H7 (cell line): ENCODE data around the gene TMEM131. TPM values are rescaled to one million over a fixed set of nuclear protein-coding genes. Genes with fewer than 3 reads are reported as not detected.
"Not testable (repeated sequence)": the region's sequence is repeated elsewhere in the genome, so short reads cannot be mapped to it uniquely, and the experiment has no call there.

Experiments
- DNase-seq: peaks from one replicate; pipeline ENCODE4 v3.0.0; 2012
- H3K27me3 ChIP-seq: 2 replicates; pipeline ENCODE4 v1.6.0; 2011; ENCODE audit warnings: mild to moderate bottlenecking, low read length; ENCODE audit not compliant: control insufficient read depth, insufficient read depth
- H3K36me3 ChIP-seq: replicated peaks from 2 replicates; pipeline ENCODE4 v1.5.1; 2011; ENCODE audit warnings: low read length; ENCODE audit not compliant: control insufficient read depth, insufficient read depth
- H3K4me3 ChIP-seq: 2 replicates; pipeline ENCODE4 v1.5.1; 2011; ENCODE audit warnings: low read depth, mild to moderate bottlenecking, control low read depth, low read length, moderate library complexity; ENCODE audit not compliant: insufficient read depth
- total RNA-seq: library from RNA; depleted of rRNA; stranded (reverse); fragments of >200 nt; shearing (Covaris generic); gene quantifications from 2 replicates; pipeline ENCODE4 v1.2.3, GENCODE V29; 2014

The TMEM131 gene
- total RNA-seq, 1 experiment from 2014 or later: 7.4 TPM

- Histone ChIP-seq H3K4me3 (no peak overlapping the region), H3K27me3 (no peaks in the 10 kb centered on the region), H3K36me3 (no peaks in the 10 kb centered on the region)
- no peak for DNase-seq
These were observed 149.9 kb downstream of the TMEM131 start for GRCh38 chr2:97845818-97846217.

DNA sequence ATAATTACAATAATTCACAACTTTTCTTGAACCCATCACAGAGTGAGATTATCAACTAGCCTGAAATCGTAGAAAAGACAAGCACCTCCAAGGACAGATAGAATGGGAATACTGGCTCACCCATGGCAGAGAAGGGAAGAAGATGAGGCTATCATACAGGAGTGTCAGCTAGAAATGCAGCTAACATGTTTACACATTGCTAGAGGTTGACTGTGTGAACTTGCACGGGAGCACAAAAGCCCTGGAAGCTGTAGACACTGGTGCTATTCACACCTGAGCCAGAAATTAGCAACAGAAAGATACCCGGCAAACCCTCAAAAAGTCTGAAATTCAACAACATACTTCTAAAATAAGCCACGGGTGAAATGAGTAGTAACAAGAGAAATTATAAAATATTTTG is 150.6 kb downstream of the TMEM131 start:
- Histone ChIP-seq H3K27me3 (no peaks in the 10 kb centered on the region), H3K4me3 (no peak overlapping the region), H3K36me3 (no peaks in the 10 kb centered on the region)
- no peak for DNase-seq

- no peaks in the 10 kb centered on the region for H3K27me3 ChIP-seq
- H3K4me3 ChIP-seq: no peak overlapping the region
- H3K36me3 ChIP-seq: no peaks in the 10 kb centered on the region
- no peak for DNase-seq
These were observed 151.4 kb downstream of the TMEM131 start for GRCh38 chr2:97844311-97844859.

- DNase-seq: no peak
- no peaks in the 10 kb centered on the region for H3K27me3 ChIP-seq
- no peak overlapping the region for H3K4me3 ChIP-seq
- H3K36me3 ChIP-seq: no peaks in the 10 kb centered on the region
These were observed 155.6 kb downstream of the TMEM131 start for GRCh38 chr2:97840198-97840597.

DNA sequence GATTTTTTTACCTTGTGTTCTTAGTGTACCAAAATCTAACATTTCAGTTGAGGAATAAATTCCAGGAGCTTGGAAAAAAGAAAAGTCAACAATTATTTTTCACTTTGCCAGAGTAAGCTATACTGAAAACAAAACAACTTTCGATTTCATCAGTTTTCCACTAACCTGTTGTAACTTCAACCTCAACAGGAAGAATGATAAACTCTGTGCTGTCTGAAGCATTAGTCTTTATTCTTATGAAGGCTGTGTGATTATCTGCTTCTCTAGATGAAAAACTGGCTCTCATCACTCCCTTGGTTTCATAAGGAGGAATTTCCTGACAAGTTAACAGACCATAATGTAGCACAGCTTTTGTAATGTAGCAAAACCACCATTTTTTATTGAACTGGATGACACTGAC is 161.1 kb downstream of the TMEM131 start:
- DNase-seq: no peak
- Histone ChIP-seq H3K4me3 (no peak overlapping the region), H3K27me3 (no peaks in the 10 kb centered on the region), H3K36me3 (no peaks in the 10 kb centered on the region)

- Histone ChIP-seq H3K36me3 (no peaks in the 10 kb centered on the region), H3K4me3 (no peak overlapping the region), H3K27me3 (no peaks in the 10 kb centered on the region)
- DNase-seq: no peak
These were observed 164.6 kb downstream of the TMEM131 start for GRCh38 chr2:97831121-97831520.

DNA sequence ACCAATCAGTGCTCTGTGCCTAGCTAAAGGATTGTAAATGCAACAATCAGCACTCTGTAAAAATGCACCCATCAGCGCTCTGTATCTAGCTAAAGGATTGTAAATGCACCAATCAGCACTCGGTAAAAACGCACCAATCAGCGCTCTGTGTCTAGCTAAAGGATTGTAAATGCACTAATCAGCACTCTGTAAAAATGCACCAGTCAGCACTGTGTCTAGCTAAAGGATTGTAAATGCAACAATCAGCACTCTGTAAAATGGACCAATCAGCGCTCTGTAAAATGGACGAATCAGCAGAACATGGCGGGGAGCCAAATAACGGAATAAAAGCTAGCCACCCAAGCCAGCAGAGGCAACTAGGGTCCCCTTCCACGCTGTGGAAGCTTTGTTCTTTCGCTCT is 166.5 kb downstream of the TMEM131 start:
- H3K36me3 ChIP-seq, DNase-seq, H3K4me3 ChIP-seq, H3K27me3 ChIP-seq: not testable (repeated sequence)

GRCh38 chr2:97827013-97827412 is 168.7 kb downstream of the TMEM131 start:
- DNase-seq, H3K36me3 ChIP-seq, H3K27me3 ChIP-seq, H3K4me3 ChIP-seq: not testable (repeated sequence)

- not testable (repeated sequence) for H3K4me3 ChIP-seq, DNase-seq, H3K36me3 ChIP-seq, H3K27me3 ChIP-seq
These were observed 169.4 kb downstream of the TMEM131 start for GRCh38 chr2:97826266-97826847.

GRCh38 chr2:97824011-97824410 is 171.7 kb downstream of the TMEM131 start:
- H3K27me3 ChIP-seq, DNase-seq, H3K36me3 ChIP-seq, H3K4me3 ChIP-seq: not testable (repeated sequence)

DNA sequence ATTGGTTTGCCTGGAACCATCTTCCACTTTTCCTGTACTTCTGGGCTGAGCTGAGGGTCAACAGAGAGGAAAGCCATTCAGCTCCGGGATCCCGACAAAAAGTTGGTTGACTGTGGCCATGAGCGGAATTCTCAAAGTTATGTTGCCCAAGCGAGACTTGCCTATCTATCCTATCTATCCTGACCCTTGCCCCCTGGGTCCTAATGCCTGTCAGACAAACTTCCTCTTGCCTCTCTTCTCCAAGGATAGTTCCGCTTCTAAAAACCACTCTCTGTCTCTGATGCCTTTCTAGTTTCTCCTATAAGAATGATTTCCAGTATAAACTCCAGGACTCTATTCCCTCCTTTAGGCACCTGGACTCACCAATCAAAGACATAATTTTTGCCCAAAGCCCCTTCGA is 173.9 kb downstream of the TMEM131 start:
- DNase-seq, H3K4me3 ChIP-seq, H3K27me3 ChIP-seq, H3K36me3 ChIP-seq: not testable (repeated sequence)

DNA sequence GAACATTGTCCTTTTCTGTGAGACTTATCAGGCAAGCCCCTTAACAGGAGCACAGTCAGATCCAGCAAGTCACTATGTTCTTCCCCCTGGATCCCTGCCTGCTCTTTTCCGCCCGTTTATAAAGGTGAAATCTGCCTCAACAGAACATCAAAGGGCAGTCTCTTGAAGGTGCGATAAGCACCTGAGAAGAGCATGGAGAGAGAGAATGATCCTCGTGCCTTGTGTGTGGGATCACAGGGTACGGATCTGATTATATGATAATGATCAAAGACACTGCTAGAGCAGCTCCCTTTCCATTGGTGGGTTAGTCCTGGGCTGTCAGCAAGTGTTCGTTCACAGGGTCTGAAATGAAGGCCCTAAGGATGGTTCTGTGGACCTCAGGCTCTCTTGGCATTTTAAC is 176.0 kb downstream of the TMEM131 start:
- Histone ChIP-seq H3K27me3 (no peaks in the 10 kb centered on the region), H3K36me3 (no peaks in the 10 kb centered on the region), H3K4me3 (no peak overlapping the region)
- DNase-seq: no peak

GRCh38 chr2:97816411-97816810 is 179.3 kb downstream of the TMEM131 start:
- H3K4me3 ChIP-seq: no peak overlapping the region
- no peaks in the 10 kb centered on the region for H3K27me3 ChIP-seq
- H3K36me3 ChIP-seq: no peaks in the 10 kb centered on the region; the same call in 1 of the 2 replicates
- DNase-seq: no peak

GRCh38 chr2:97812931-97813330 is 182.8 kb downstream of the TMEM131 start:
- no peak for DNase-seq
- H3K27me3 ChIP-seq: no peaks in the 10 kb centered on the region
- H3K4me3 ChIP-seq: no peak overlapping the region
- peaks cover 2% of the 10 kb centered on the region for H3K36me3 ChIP-seq

DNA sequence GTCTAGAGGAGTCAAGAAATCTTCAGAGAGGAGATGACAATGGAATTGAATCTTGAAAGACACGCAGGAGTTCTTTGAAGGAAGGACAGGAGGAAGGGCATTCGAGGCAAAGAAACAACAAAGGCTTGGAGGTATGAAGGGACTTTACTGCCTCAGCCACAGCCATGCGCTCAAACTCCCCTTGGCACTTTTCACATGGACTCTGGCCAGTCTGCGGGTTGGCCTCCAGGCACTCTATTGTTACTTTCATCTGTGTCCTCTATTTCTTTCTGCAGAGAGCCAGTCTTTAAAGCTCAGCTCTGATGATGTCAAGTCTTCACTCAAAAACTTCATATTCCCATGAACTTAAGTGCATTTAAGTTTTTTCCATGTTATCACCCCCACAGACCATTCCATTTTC is 186.9 kb downstream of the TMEM131 start:
- no peak overlapping the region for H3K4me3 ChIP-seq
- no peak for DNase-seq
- H3K36me3 ChIP-seq: peaks cover 2% of the 10 kb centered on the region
- H3K27me3 ChIP-seq: no peaks in the 10 kb centered on the region
